ENCODE results near the gene HNRNPUL2.

DNA sequence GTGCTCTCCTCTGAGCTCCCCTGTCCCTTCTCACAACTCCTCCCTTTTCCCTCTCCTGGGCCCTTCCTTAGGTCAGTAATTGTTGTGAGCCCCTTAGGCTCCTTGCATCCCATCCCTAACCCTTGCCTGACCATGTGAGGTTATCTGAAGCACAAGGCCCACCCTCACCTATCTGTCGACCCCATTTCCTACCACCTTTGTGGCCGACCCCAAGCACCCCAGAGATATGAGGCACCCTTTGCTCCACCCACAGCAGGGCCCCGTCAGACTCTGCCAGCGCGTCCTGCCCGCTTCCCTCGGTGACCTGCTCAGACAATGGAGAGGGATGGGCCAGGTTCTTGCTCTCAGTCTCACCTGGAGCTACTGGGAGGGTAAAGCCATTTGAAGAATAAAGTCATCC, 18.5 kb downstream of the HNRNPUL2 start:
- TF ChIP-seq POLR2A (IDR thresholded peaks at IDR 0.05; ENCODE audit: low read length) (no peak), GATA1 (IDR thresholded peaks at IDR 0.05; ENCODE audit: low read depth, low read length) (no peak)
